Measurements from ENCODE around the gene SLC35E4.
"Not testable (repeated sequence)": the region's sequence is repeated elsewhere in the genome, so short reads cannot be mapped to it uniquely, and the experiment has no call there.

SLC35E4 gene
- total RNA-seq: 10.0 to 25.3 (median 17.4) reads per million in 4 experiments

GRCh38 chr22:30635273-30636225, at the start of gene SLC35E4:
TSS of gene SLC35E4 (plus strand) at chr22:30635781. CDS start at chr22:30636451, 670 bp downstream.
- DNase-seq: peak; percentile 93

GRCh38 chr22:30586414-30586813, 49.2 kb upstream of the SLC35E4 start:
- no peak for DNase-seq

GRCh38 chr22:30591191-30591587, 44.4 kb upstream of the SLC35E4 start:
- DNase-seq: no peak

- DNase-seq: peak; percentile 88
Observed at GRCh38 chr22:30591588-30592359, 43.8 kb upstream of the SLC35E4 start, which contains the start of gene PES1. TSS of gene PES1 (minus strand) at chr22:30591910. CDS start at chr22:30591833, 77 bp downstream.

- not testable (repeated sequence) for DNase-seq
Observed at GRCh38 chr22:30592360-30592713, 43.2 kb upstream of the SLC35E4 start.

GRCh38 chr22:30596199-30596598, 39.4 kb upstream of the SLC35E4 start:
- DNase-seq: no peak

GRCh38 chr22:30596886-30597285, 38.7 kb upstream of the SLC35E4 start:
- no peak for DNase-seq

- DNase-seq: no peak
Observed at GRCh38 chr22:30598986-30599385, 36.6 kb upstream of the SLC35E4 start.

- DNase-seq: no peak
Observed at GRCh38 chr22:30600921-30601320, 34.7 kb upstream of the SLC35E4 start.

GRCh38 chr22:30601464-30601863, 34.1 kb upstream of the SLC35E4 start:
- DNase-seq: no peak

- no peak for DNase-seq
Observed at GRCh38 chr22:30602049-30602448, 33.5 kb upstream of the SLC35E4 start.

GRCh38 chr22:30603801-30604200, 31.8 kb upstream of the SLC35E4 start:
- no peak for DNase-seq

GRCh38 chr22:30604723-30605122, 30.9 kb upstream of the SLC35E4 start:
- DNase-seq: no peak

- DNase-seq: peak; percentile 9
Observed at GRCh38 chr22:30605449-30606110, 30.0 kb upstream of the SLC35E4 start.

- DNase-seq: no peak
Observed at GRCh38 chr22:30606455-30607299, 28.9 kb upstream of the SLC35E4 start, which contains the start of gene TCN2. TSS of gene TCN2 (plus strand) at chr22:30607174. CDS start at chr22:30607332, 158 bp downstream.

GRCh38 chr22:30607300-30607930, 28.2 kb upstream of the SLC35E4 start:
- DNase-seq: no peak

- DNase-seq: no peak
Observed at GRCh38 chr22:30607939-30608338, 27.6 kb upstream of the SLC35E4 start.

- no peak for DNase-seq
Observed at GRCh38 chr22:30609260-30610185, 26.1 kb upstream of the SLC35E4 start.

GRCh38 chr22:30610299-30610698, 25.3 kb upstream of the SLC35E4 start:
- DNase-seq: no peak

GRCh38 chr22:30611197-30611596, 24.4 kb upstream of the SLC35E4 start:
- no peak for DNase-seq

Data from effector CD8-positive, alpha-beta T cell (primary cell).